Spleen (tissue), 3 donors: ENCODE measurements around the gene TTC7B.

ENCODE experiments used
- POLR2A ChIP-seq, 3 donors: fragments of 450-650 bp; IDR thresholded peaks; one replicate each; pipeline ENCODE4 v1.5.1; 2017; ENCODE audit warnings: antibody characterized with exemption in 3 of 3, mild to moderate bottlenecking in 1 of 3
- POLR2AphosphoS5 ChIP-seq, 3 donors: sonication (generic); formaldehyde crosslinking; IDR thresholded peaks; one replicate each; pipeline ENCODE4 v1.5.1; 2017; ENCODE audit warnings: antibody characterized with exemption in 3 of 3

DNA sequence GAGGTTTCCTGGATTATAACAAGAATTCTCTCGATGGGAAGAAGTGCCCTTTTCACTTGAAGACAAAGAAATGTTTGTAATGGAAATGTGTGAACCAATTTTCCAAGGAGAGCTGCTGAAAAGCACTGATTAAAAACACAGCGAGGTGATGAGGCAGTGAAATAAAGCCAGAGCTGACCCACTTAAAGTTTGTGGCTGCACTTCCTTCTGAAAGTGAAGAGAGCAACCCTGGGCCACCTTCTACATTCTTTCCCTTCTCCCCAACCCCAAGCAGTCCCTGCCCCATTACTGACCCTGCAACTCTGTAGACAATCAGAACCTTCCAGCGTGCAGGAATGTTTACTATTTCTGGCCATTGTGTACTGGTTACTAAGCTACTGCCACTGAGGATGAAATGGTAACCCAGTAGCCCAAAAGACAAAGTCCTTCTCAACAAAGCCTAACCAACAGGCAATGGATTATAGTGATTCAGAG lies 173.9 kb downstream of the TTC7B start:
- TF ChIP-seq POLR2AphosphoS5 (IDR thresholded peaks at IDR 0.05) (no peak), POLR2A (IDR thresholded peaks at IDR 0.05) (no peak)
